ENCODE results near the gene ARHGAP6. TPM values are rescaled to one million over a fixed set of nuclear protein-coding genes. Genes with fewer than 3 reads are reported as not detected.

The ARHGAP6 gene
- total and polyA plus RNA-seq, 2 experiments from 2014 or later: 0.26 to 0.59 TPM

GRCh38 chrX:11329021-11329420, 336.7 kb downstream of the ARHGAP6 start:
- no peaks in the 10 kb centered on the region for H3K27me3 Mint-ChIP-seq (ENCODE audit: insufficient read depth, low read depth, poor library complexity)
- ATAC-seq: no peak
- no peaks in the 10 kb centered on the region for H3K27me3 ChIP-seq (ENCODE audit: insufficient read depth)

More at GRCh38 chrX:11329021-11329420, 336.7 kb downstream of the ARHGAP6 start:
- H3K9me2 ChIP-seq (ENCODE audit: insufficient read depth): no peaks in the 10 kb centered on the region
- no peaks in the 10 kb centered on the region for H3F3A ChIP-seq (replicated peaks; ENCODE audit: low read depth)
- H3K27ac ChIP-seq (ENCODE audit: low read depth): no peak overlapping the region
- no peaks in the 10 kb centered on the region for H3K36me3 Mint-ChIP-seq (ENCODE audit: low read depth)
- H3K4me3 ChIP-seq: no peak overlapping the region
- H3K4me1 ChIP-seq (ENCODE audit: insufficient read depth): no peaks in the 10 kb centered on the region
- H3K9me3 Mint-ChIP-seq: no peaks in the 10 kb centered on the region; the same call in 2 of the 3 replicates
- TF ChIP-seq CREB1 (CRISPR knock-in tag; IDR thresholded peaks at IDR 0.05; ENCODE audit: low read depth): no peak
- no peak for TF ChIP-seq REST (IDR thresholded peaks at IDR 0.05; ENCODE audit: unreplicated experiment)
- TF ChIP-seq ZNF331 (CRISPR knock-in tag; IDR thresholded peaks at IDR 0.05; ENCODE audit: low read depth): no peak
- TF ChIP-seq ETS1 (IDR thresholded peaks at IDR 0.05): no peak
- no peak for TF ChIP-seq JUNB (IDR thresholded peaks at IDR 0.05; ENCODE audit: unreplicated experiment)
- no peak for TF ChIP-seq NANOG (IDR thresholded peaks at IDR 0.05; ENCODE audit: borderline replicate concordance)
- no peak for TF ChIP-seq EZH2 (IDR thresholded peaks at IDR 0.05; ENCODE audit: low read depth, unreplicated experiment)
- no peak for TF ChIP-seq EZH2phosphoT487 (IDR thresholded peaks at IDR 0.05; ENCODE audit: unreplicated experiment)
- no peak for TF ChIP-seq ZNF114 (CRISPR knock-in tag; IDR thresholded peaks at IDR 0.05)
- no peak for TF ChIP-seq ZNF462 (CRISPR knock-in tag; IDR thresholded peaks at IDR 0.05)
- H3K4me3 Mint-ChIP-seq: no peak overlapping the region
- no peaks in the 10 kb centered on the region for H4K20me1 ChIP-seq (replicated peaks; ENCODE audit: insufficient read depth)
- no peak overlapping the region for H3K27ac Mint-ChIP-seq
- no peak for DNase-seq (ENCODE audit: low spot score)
- H3K79me2 ChIP-seq (replicated peaks; ENCODE audit: insufficient read depth): no peaks in the 10 kb centered on the region
- H3K4me2 ChIP-seq: no peak overlapping the region
- no peaks in the 10 kb centered on the region for H3K36me3 ChIP-seq (ENCODE audit: insufficient read depth)
- no peaks in the 10 kb centered on the region for H3K4me1 Mint-ChIP-seq
- no peak overlapping the region for H2AFZ ChIP-seq
